Loucy (cell line): ENCODE measurements around the gene EIF3K.

Source experiments
- CTCF ChIP-seq: fragments of 200-600 bp; sonication (generic); conservative IDR thresholded peaks from 2 replicates; pipeline ENCODE4 v1.5.1; 2014; ENCODE audit warnings: mild to moderate bottlenecking, antibody characterized with exemption, low read length
- EZH2phosphoT487 ChIP-seq: fragments of 200-600 bp; IDR thresholded peaks from 2 replicates; pipeline ENCODE4 v1.6.1; 2018; ENCODE audit warnings: antibody characterized with exemption, mild to moderate bottlenecking, moderate library complexity, borderline replicate concordance

- no peak for TF ChIP-seq CTCF
- no peak for TF ChIP-seq EZH2phosphoT487
Observed at GRCh38 chr19:38686530-38686888, 67.5 kb downstream of the EIF3K start.
